HG02870 (cell line): Measurements from ENCODE around the gene ELOA2.
"Not testable (repeated sequence)": the region's sequence is repeated elsewhere in the genome, so short reads cannot be mapped to it uniquely, and the experiment has no call there.

ENCODE experiments used
- ATAC-seq: cut with Tn5 transposase; IDR thresholded peaks from one replicate; pipeline ENCODE4 v1.9.1; 2021; ENCODE audit warnings: mild to moderate bottlenecking, moderate library complexity; ENCODE audit not compliant: unreplicated experiment

The ELOA2 gene

GRCh38 chr18:47023769-47024465 lies 11.5 kb downstream of the ELOA2 start:
- not testable (repeated sequence) for ATAC-seq

- not testable (repeated sequence) for ATAC-seq
These were observed 12.6 kb downstream of the ELOA2 start for GRCh38 chr18:47022821-47023220.

GRCh38 chr18:47020757-47021156 lies 14.7 kb downstream of the ELOA2 start:
- ATAC-seq = not testable (repeated sequence)

DNA sequence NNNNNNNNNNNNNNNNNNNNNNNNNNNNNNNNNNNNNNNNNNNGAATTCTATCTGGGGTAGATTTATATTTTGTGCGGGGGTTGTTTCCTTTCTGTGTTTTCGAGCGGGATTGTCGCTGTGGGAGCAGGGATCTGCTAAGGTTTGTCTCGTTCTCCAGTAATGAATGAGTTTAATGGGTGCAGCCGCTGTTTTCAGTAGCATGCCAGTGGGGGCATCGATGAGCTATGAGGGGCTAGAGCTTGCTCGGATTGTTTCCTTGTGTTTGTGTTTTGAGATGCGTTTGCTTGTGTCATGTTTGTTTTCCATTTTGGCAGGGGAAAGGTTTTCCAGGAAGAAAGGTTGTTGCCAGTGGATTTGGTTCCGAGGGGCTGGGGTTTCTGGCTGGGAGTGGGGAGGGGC lies 15.6 kb downstream of the ELOA2 start:
- ATAC-seq = not testable (repeated sequence)
